ENCODE measurements around the gene PTPDC1.

DNA sequence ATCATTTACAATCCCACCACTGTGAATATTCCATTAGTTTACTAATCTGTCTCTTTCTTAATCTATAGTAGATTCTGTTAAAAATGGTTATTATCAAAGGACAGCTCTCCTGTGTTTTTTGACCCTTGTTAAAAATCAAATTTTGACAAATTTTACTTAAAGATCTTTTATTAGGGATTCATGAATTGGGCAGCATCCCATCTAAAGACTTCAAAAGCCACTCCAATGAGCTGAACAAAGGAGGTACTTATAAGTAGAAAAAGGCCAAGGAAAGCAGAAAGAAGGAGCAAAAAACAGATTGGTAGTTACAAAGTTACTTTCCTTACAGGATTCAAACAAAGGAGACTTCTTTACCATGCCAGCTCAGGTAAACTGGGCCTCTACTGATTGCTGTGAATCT is 44.5 kb upstream of the PTPDC1 start:
- TF ChIP-seq, protein P1, sequence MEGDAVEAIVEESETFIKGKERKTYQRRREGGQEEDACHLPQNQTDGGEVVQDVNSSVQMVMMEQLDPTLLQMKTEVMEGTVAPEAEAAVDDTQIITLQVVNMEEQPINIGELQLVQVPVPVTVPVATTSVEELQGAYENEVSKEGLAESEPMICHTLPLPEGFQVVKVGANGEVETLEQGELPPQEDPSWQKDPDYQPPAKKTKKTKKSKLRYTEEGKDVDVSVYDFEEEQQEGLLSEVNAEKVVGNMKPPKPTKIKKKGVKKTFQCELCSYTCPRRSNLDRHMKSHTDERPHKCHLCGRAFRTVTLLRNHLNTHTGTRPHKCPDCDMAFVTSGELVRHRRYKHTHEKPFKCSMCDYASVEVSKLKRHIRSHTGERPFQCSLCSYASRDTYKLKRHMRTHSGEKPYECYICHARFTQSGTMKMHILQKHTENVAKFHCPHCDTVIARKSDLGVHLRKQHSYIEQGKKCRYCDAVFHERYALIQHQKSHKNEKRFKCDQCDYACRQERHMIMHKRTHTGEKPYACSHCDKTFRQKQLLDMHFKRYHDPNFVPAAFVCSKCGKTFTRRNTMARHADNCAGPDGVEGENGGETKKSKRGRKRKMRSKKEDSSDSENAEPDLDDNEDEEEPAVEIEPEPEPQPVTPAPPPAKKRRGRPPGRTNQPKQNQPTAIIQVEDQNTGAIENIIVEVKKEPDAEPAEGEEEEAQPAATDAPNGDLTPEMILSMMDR (IDR thresholded peaks at IDR 0.05; ENCODE audit: low read depth, low read length) = no peak
- no peak for TF ChIP-seq EZH2phosphoT487 (IDR thresholded peaks at IDR 0.05; ENCODE audit: low read depth)

All from OCI-LY3 (cell line).